Transverse colon (tissue), 3 donors: ENCODE data around the gene ZGLP1.

Source experiments
- POLR2A ChIP-seq: fragments of 450-650 bp; IDR thresholded peaks from one replicate; pipeline ENCODE4 v1.6.1; 2016; ENCODE audit warnings: antibody characterized with exemption, mild to moderate bottlenecking, moderate library complexity
- TF ChIP-seq, protein P1 (sequence below), 5 experiments: fragments of 200-600 bp in 3 of 5; fragments of 450-650 bp in 2 of 5; sonication (generic) in 3 of 5; IDR thresholded peaks; 1 replicate in 2 of 5; 2 replicates in 3 of 5; pipeline ENCODE4 v1.5.1; 2016 to 2017; ENCODE audit warnings: antibody characterized with exemption in 5 of 5, inconsistent platforms in 3 of 5, mild to moderate bottlenecking in 2 of 5, moderate library complexity in 1 of 5

- TF ChIP-seq POLR2A = no peak
- TF ChIP-seq, protein P1, sequence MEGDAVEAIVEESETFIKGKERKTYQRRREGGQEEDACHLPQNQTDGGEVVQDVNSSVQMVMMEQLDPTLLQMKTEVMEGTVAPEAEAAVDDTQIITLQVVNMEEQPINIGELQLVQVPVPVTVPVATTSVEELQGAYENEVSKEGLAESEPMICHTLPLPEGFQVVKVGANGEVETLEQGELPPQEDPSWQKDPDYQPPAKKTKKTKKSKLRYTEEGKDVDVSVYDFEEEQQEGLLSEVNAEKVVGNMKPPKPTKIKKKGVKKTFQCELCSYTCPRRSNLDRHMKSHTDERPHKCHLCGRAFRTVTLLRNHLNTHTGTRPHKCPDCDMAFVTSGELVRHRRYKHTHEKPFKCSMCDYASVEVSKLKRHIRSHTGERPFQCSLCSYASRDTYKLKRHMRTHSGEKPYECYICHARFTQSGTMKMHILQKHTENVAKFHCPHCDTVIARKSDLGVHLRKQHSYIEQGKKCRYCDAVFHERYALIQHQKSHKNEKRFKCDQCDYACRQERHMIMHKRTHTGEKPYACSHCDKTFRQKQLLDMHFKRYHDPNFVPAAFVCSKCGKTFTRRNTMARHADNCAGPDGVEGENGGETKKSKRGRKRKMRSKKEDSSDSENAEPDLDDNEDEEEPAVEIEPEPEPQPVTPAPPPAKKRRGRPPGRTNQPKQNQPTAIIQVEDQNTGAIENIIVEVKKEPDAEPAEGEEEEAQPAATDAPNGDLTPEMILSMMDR (IDR thresholded peaks at IDR 0.05) = no peak
These were observed 29.9 kb upstream of the ZGLP1 start, which contains the start of gene ICAM3 for GRCh38 chr19:10339380-10339960.
